SJCRH30 (cell line): Measurements from ENCODE around the gene HEY2. TPM values are rescaled to one million over a fixed set of nuclear protein-coding genes. Genes with fewer than 3 reads are reported as not detected.

ENCODE experiments used
- DNase-seq, 2 experiments: peaks; one replicate each; pipeline ENCODE4 v3.0.0-alpha.2; 2015 to 2020
- H3K27ac ChIP-seq: fragments of 250-450 bp; sonication (Bioruptor Pico); 2 replicates; pipeline ENCODE4 v1.5.1; 2020; ENCODE audit warnings: mild to moderate bottlenecking, moderate library complexity
- H3K27me3 ChIP-seq: fragments of 250-450 bp; sonication (Bioruptor Pico); 2 replicates; pipeline ENCODE4 v1.5.1; 2020; ENCODE audit warnings: mild to moderate bottlenecking, moderate library complexity
- H3K36me3 ChIP-seq: fragments of 250-450 bp; sonication (Bioruptor Pico); 2 replicates; pipeline ENCODE4 v1.5.1; 2020; ENCODE audit warnings: mild to moderate bottlenecking, moderate library complexity
- H3K4me1 ChIP-seq: fragments of 250-450 bp; sonication (Bioruptor Pico); 2 replicates; pipeline ENCODE4 v1.5.1; 2020; ENCODE audit warnings: mild to moderate bottlenecking, moderate library complexity
- H3K4me3 ChIP-seq: fragments of 250-450 bp; sonication (Bioruptor Pico); 2 replicates; pipeline ENCODE4 v1.5.1; 2020; ENCODE audit warnings: mild to moderate bottlenecking, moderate library complexity
- H3K9me3 ChIP-seq: fragments of 250-450 bp; sonication (Bioruptor Pico); replicated peaks from 2 replicates; pipeline ENCODE4 v1.5.1; 2020; ENCODE audit warnings: mild to moderate bottlenecking, moderate library complexity
- total RNA-seq: library from RNA; depleted of rRNA; stranded (reverse); fragments of >200 nt; shearing (Covaris generic); gene quantifications from 2 replicates; pipeline ENCODE4 v1.2.3, GENCODE V29; 2014; rRNA removed

HEY2 gene
- total RNA-seq, 1 experiment from 2014 or later, result 0.22 TPM

DNA sequence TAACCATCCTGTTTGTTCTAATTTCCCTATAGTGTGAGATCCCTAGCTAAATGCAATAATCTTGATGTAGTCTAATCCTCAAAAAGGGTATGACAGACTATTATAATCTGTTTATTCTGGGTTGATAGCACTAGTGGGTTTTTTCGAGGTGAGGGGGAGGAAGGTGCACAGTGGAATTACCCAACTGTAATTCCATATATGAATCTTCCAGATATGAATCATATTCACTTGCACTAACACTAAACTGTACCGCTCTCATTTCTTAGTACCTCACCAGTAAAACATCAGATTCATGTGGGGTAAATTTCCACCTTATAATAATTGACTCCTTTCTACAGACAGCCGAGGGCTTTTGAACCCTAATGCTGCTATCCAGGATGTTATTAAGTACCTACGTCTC lies 57.9 kb downstream of the HEY2 start:
- H3K4me3 ChIP-seq, result no peak overlapping the region
- H3K9me3 ChIP-seq, result no peaks in the 10 kb centered on the region
- no peak overlapping the region for H3K27ac ChIP-seq
- no peaks in the 10 kb centered on the region for H3K27me3 ChIP-seq
- H3K36me3 ChIP-seq, result no peaks in the 10 kb centered on the region
- H3K4me1 ChIP-seq, result peaks cover 4% of the 10 kb centered on the region
- DNase-seq, result no peak

GRCh38 chr6:125808060-125808459 lies 58.6 kb downstream of the HEY2 start:
- H3K27me3 ChIP-seq, result no peaks in the 10 kb centered on the region
- no peaks in the 10 kb centered on the region for H3K36me3 ChIP-seq
- no peak overlapping the region for H3K4me3 ChIP-seq
- no peaks in the 10 kb centered on the region for H3K9me3 ChIP-seq
- no peak overlapping the region for H3K27ac ChIP-seq
- no peak for DNase-seq
- peaks cover 10% of the 10 kb centered on the region for H3K4me1 ChIP-seq

DNA sequence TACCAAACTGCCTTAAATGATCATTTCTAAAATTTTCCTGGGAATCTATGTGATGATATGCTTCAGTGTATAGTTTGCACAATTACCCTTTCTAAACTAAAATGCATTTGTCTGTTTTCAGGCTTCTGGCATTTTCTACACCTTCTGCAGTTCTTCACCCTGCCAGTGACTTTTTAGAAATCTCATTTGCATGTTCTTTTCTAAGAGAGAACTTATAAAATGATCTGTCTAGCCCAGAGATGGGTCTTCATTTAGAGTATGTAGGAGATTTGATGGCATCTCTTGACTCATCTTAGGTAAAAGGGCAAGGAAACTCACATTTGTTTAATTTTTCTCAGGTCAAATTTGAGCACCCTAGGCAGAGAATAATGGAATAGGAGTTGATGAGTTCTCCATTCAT lies 59.2 kb downstream of the HEY2 start:
- no peaks in the 10 kb centered on the region for H3K27me3 ChIP-seq
- DNase-seq, result no peak
- H3K4me3 ChIP-seq, result no peak overlapping the region
- H3K4me1 ChIP-seq, result peaks cover 10% of the 10 kb centered on the region
- no peaks in the 10 kb centered on the region for H3K9me3 ChIP-seq
- no peaks in the 10 kb centered on the region for H3K36me3 ChIP-seq
- no peak overlapping the region for H3K27ac ChIP-seq

DNA sequence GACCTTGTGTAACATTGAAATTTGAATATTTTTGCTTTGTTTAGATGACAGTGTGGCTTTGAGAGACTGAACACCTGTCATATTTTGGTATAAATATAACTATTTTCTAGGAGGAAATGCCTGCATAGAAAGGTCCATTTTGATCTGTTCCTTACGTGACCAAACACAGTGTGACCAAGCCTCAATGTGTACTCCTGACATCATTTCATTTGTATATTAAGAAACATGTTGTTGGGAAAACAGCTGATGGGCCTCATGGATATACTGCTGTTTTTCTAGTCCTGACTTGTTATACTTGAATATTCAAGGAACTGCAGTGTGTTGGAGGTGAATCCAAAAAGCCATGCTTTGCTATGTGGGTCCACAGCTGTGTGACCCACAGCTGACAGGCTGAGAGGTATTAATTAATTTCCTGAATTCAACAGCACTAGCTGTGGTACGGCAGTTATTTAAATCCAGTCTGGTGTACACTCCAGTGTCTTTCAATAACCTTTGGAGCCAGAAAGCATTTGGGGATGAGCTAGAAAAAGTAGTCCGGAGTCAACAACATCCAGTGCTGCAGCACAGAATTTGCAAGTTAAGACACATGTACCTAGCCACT lies 60.2 kb downstream of the HEY2 start:
- H3K4me1 ChIP-seq, result peaks cover 10% of the 10 kb centered on the region
- H3K27me3 ChIP-seq, result no peaks in the 10 kb centered on the region
- H3K4me3 ChIP-seq, result no peak overlapping the region
- DNase-seq, result no peak
- H3K9me3 ChIP-seq, result no peaks in the 10 kb centered on the region
- H3K36me3 ChIP-seq, result no peaks in the 10 kb centered on the region
- no peak overlapping the region for H3K27ac ChIP-seq

DNA sequence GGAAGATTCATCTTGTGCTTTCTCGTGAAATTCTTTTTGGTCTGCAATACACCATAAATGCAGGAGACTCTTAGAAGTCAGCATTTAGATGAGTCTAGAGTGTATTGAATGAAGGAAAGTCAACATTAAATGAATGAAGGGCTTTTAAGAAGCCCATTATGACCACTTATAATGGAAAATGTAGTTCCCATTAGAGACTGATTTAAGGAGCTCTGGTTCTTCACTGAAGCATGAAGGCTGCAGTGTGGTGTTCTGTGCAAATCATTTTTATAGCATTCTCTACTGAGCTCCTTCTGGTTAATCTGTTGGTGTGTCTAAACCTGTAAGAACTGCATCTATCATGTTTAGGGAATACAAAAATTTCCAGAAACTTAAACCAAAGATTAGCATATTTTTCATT lies 61.0 kb downstream of the HEY2 start:
- peaks cover 10% of the 10 kb centered on the region for H3K4me1 ChIP-seq
- no peaks in the 10 kb centered on the region for H3K27me3 ChIP-seq
- H3K4me3 ChIP-seq, result no peak overlapping the region
- H3K36me3 ChIP-seq, result no peaks in the 10 kb centered on the region
- DNase-seq, result no peak
- H3K9me3 ChIP-seq, result no peaks in the 10 kb centered on the region
- H3K27ac ChIP-seq, result no peak overlapping the region

Other genes with a start within 250 kb of the HEY2 start
- gene NCOA7, start 41.3 kb downstream of the HEY2 start, total RNA-seq, result 3.8 and 4.1 TPM in 2 replicates
- 7.9 and 8.8 TPM in 2 replicates for gene HINT3, start 207.1 kb downstream of the HEY2 start, total RNA-seq
- 29.0 and 30.2 TPM in 2 replicates for gene TRMT11, start 236.9 kb downstream of the HEY2 start, total RNA-seq